GM23338 (cell line): ENCODE measurements around the gene MAP7D1. TPM values are rescaled to one million over a fixed set of nuclear protein-coding genes. Genes with fewer than 3 reads are reported as not detected.

ENCODE experiments used
- ATAC-seq: fragments of 200-7000 bp; cut with Tn5 transposase; 3 replicates; pipeline ENCODE4 v1.9.1; 2020
- DNase-seq: peaks from one replicate; pipeline ENCODE4 v3.0.0-alpha.2; 2015; ENCODE audit warnings: low spot score
- H2AFZ ChIP-seq: fragments of 200-600 bp; sonication (generic); 2 replicates; pipeline ENCODE4 v1.8.0; 2016; ENCODE audit warnings: antibody characterized with exemption, mild to moderate bottlenecking, moderate library complexity
- H3F3A ChIP-seq: fragments of 200-600 bp; sonication (generic); replicated peaks from 2 replicates; pipeline ENCODE4 v1.8.0; 2017; ENCODE audit warnings: antibody characterized with exemption, mixed run types, low read depth
- H3K27ac ChIP-seq: fragments of 200-600 bp; sonication (generic); 2 replicates; pipeline ENCODE4 v1.6.1; 2016; ENCODE audit warnings: low read depth
- H3K27me3 ChIP-seq: fragments of 200-600 bp; sonication (generic); 2 replicates; pipeline ENCODE4 v1.8.0; 2016; ENCODE audit warnings: mild to moderate bottlenecking, mixed run types, moderate library complexity; ENCODE audit not compliant: insufficient read depth
- H3K36me3 ChIP-seq: fragments of 200-600 bp; sonication (generic); 2 replicates; pipeline ENCODE4 v1.8.0; 2016; ENCODE audit warnings: mild to moderate bottlenecking; ENCODE audit not compliant: insufficient read depth
- H3K4me1 ChIP-seq: fragments of 200-600 bp; sonication (generic); 2 replicates; pipeline ENCODE4 v1.8.0; 2016; ENCODE audit warnings: mild to moderate bottlenecking, moderate library complexity; ENCODE audit not compliant: insufficient read depth
- H3K4me2 ChIP-seq: fragments of 200-600 bp; sonication (generic); 2 replicates; pipeline ENCODE4 v1.7.1; 2017; ENCODE audit warnings: mixed run types
- H3K4me3 ChIP-seq: fragments of 200-600 bp; sonication (generic); 2 replicates; pipeline ENCODE4 v1.6.1; 2016; ENCODE audit warnings: mixed run types
- H3K79me2 ChIP-seq: fragments of 200-600 bp; sonication (generic); replicated peaks from 2 replicates; pipeline ENCODE4 v1.8.0; 2017; ENCODE audit warnings: mild to moderate bottlenecking; ENCODE audit not compliant: insufficient read depth
- H3K9me2 ChIP-seq: fragments of 200-600 bp; sonication (generic); 2 replicates; pipeline ENCODE4 v1.8.0; 2017; ENCODE audit not compliant: insufficient read depth
- H4K20me1 ChIP-seq: fragments of 200-600 bp; sonication (generic); replicated peaks from 2 replicates; pipeline ENCODE4 v1.8.0; 2017; ENCODE audit warnings: mild to moderate bottlenecking; ENCODE audit not compliant: insufficient read depth
- H3K27ac Mint-ChIP-seq: 2 replicates; pipeline ENCODE4 v1.8.0; 2020; ENCODE audit warnings: inconsistent platforms, mild to moderate bottlenecking, moderate library complexity, mixed read lengths
- H3K27me3 Mint-ChIP-seq: 3 replicates; pipeline ENCODE4 v1.8.0; 2022; ENCODE audit warnings: low read depth, mild to moderate bottlenecking, moderate library complexity, mixed read lengths, inconsistent platforms; ENCODE audit not compliant: insufficient read depth, poor library complexity
- H3K36me3 Mint-ChIP-seq: 3 replicates; pipeline ENCODE4 v1.8.0; 2021; ENCODE audit warnings: low read depth, mild to moderate bottlenecking, inconsistent platforms, moderate library complexity, mixed read lengths
- H3K4me1 Mint-ChIP-seq: 3 replicates; pipeline ENCODE4 v1.8.0; 2020; ENCODE audit warnings: mild to moderate bottlenecking, inconsistent platforms, mixed read lengths
- H3K4me3 Mint-ChIP-seq: 3 replicates; pipeline ENCODE4 v1.8.0; 2021; ENCODE audit warnings: moderate library complexity, mild to moderate bottlenecking, inconsistent platforms, mixed read lengths
- H3K9me3 Mint-ChIP-seq: 3 replicates; pipeline ENCODE4 v1.8.0; 2020; ENCODE audit warnings: moderate library complexity, mild to moderate bottlenecking, inconsistent platforms, mixed read lengths
- CREB1 ChIP-seq: fragments of 250-450 bp; sonication (Bioruptor Pico); IDR thresholded peaks from 2 replicates; pipeline ENCODE4 v1.5.0; 2020; ENCODE audit warnings: low read depth, mild to moderate bottlenecking, moderate library complexity
- ETS1 ChIP-seq: IDR thresholded peaks from 2 replicates; pipeline ENCODE4 v1.6.1; 2016; ENCODE audit warnings: antibody characterized with exemption
- EZH2 ChIP-seq: fragments of 200-600 bp; sonication (generic); IDR thresholded peaks from one replicate; pipeline ENCODE4 v1.8.0; 2017; ENCODE audit warnings: antibody characterized with exemption, mild to moderate bottlenecking, low read depth; ENCODE audit not compliant: unreplicated experiment
- EZH2phosphoT487 ChIP-seq: fragments of 200-600 bp; sonication (generic); IDR thresholded peaks from one replicate; pipeline ENCODE4 v1.8.1; 2018; ENCODE audit warnings: antibody characterized with exemption; ENCODE audit not compliant: unreplicated experiment
- JUNB ChIP-seq: IDR thresholded peaks from one replicate; pipeline ENCODE4 v1.6.1; 2016; ENCODE audit warnings: antibody characterized with exemption; ENCODE audit not compliant: unreplicated experiment
- NANOG ChIP-seq: IDR thresholded peaks from 2 replicates; pipeline ENCODE4 v1.6.1; 2016; ENCODE audit warnings: antibody characterized with exemption, borderline replicate concordance
- POLR2AphosphoS5 ChIP-seq: IDR thresholded peaks from 2 replicates; pipeline ENCODE4 v1.6.1; 2016; ENCODE audit warnings: antibody characterized with exemption, low read depth
- REST ChIP-seq: IDR thresholded peaks from one replicate; pipeline ENCODE4 v1.6.1; 2018; ENCODE audit warnings: antibody characterized with exemption; ENCODE audit not compliant: unreplicated experiment
- STAT1 ChIP-seq: IDR thresholded peaks from one replicate; pipeline ENCODE4 v1.6.1; 2016; ENCODE audit warnings: antibody characterized with exemption; ENCODE audit not compliant: unreplicated experiment
- ZNF114 ChIP-seq: fragments of 250-450 bp; sonication (Bioruptor Pico); IDR thresholded peaks from 2 replicates; pipeline ENCODE4 v1.5.0; 2020; ENCODE audit warnings: mild to moderate bottlenecking, moderate library complexity
- ZNF331 ChIP-seq: fragments of 250-450 bp; sonication (Bioruptor Pico); IDR thresholded peaks from 2 replicates; pipeline ENCODE4 v1.5.0; 2020; ENCODE audit warnings: low read depth, mild to moderate bottlenecking, moderate library complexity
- polyA plus RNA-seq: library from polyadenylated mRNA; unstranded; fragments of >200 nt; fragmentation: Nextera tagmentation; extraction: Ambion mirVana; gene quantifications from 2 replicates; pipeline ENCODE4 v1.2.1, GENCODE V29; 2016
- total RNA-seq: library from RNA; depleted of rRNA; stranded (reverse); fragments of >200 nt; shearing (Covaris generic); gene quantifications from 2 replicates; pipeline ENCODE4 v1.2.3, GENCODE V29; 2014
- TF ChIP-seq, protein P1 (sequence below): fragments of 250-450 bp; sonication (Bioruptor Pico); IDR thresholded peaks from 2 replicates; pipeline ENCODE4 v1.5.0; 2020; ENCODE audit warnings: mild to moderate bottlenecking, moderate library complexity
- TF ChIP-seq, protein P2 (sequence below), 2 experiments: fragments of 200-600 bp in 1 of 2; sonication (generic) in 1 of 2; conservative IDR thresholded peaks; 2 replicates each; pipeline versions ENCODE4 v1.5.1 to v1.6.1; 2016 to 2017; ENCODE audit warnings: antibody characterized with exemption in 2 of 2, low read depth in 2 of 2, mild to moderate bottlenecking in 2 of 2, moderate library complexity in 1 of 2

Gene MAP7D1
- total and polyA plus RNA-seq, 2 experiments from 2014 or later: 13.8 to 59.8 TPM

- TF ChIP-seq ZNF331 (CRISPR knock-in tag) (no peak), JUNB (no peak), ETS1 (no peak), EZH2phosphoT487 (no peak), STAT1 (no peak), CREB1 (no peak)
Measured at GRCh38 chr1:36137226-36137625, 18.7 kb upstream of the MAP7D1 start (continued).

DNA sequence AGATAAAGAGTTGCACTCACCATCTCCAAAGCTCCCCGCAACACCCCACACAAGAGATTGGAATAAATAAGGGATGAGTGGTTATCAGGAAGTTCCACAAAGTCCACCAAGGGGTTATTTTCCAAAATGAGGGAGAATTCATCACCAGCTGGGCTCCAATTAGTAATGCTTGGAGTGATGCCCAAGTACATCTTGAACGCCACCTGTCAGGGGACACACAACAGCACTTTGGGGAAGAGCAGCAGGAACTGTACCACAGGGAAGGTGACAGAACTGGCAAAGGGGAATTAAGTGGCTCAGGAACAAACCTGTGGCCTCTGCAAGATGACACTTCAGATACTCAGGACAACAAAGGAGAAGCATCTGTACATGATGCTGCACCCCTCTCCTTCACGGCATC is 18.2 kb upstream of the MAP7D1 start:
- Histone ChIP-seq H3K4me3 (no peak overlapping the region), H4K20me1 (peaks cover 5% of the 10 kb centered on the region; the same call in 1 of the 2 replicates), H3K36me3 (no peaks in the 10 kb centered on the region), H2AFZ (no peak overlapping the region), H3K9me2 (no peaks in the 10 kb centered on the region), H3K79me2 (peaks cover 9% of the 10 kb centered on the region; the same call in 1 of the 2 replicates), H3K27ac (no peak overlapping the region), H3K4me1 (peaks cover 3% of the 10 kb centered on the region), H3K4me2 (no peak overlapping the region), H3K27me3 (no peaks in the 10 kb centered on the region), H3F3A (peaks cover 6% of the 10 kb centered on the region; the same call in 1 of the 2 replicates)
- no peak overlapping the region for H3K27ac Mint-ChIP-seq
- no peaks in the 10 kb centered on the region for H3K9me3 Mint-ChIP-seq
- no peak for ATAC-seq
- H3K36me3 Mint-ChIP-seq: peaks cover 3% of the 10 kb centered on the region; the same call in 1 of the 3 replicates
- peaks cover 13% of the 10 kb centered on the region; the same call in 2 of the 3 replicates for H3K4me1 Mint-ChIP-seq
- DNase-seq: no peak
- peaks cover 4% of the 10 kb centered on the region for H3K27me3 Mint-ChIP-seq
- no peak overlapping the region for H3K4me3 Mint-ChIP-seq
- TF ChIP-seq, protein P1, sequence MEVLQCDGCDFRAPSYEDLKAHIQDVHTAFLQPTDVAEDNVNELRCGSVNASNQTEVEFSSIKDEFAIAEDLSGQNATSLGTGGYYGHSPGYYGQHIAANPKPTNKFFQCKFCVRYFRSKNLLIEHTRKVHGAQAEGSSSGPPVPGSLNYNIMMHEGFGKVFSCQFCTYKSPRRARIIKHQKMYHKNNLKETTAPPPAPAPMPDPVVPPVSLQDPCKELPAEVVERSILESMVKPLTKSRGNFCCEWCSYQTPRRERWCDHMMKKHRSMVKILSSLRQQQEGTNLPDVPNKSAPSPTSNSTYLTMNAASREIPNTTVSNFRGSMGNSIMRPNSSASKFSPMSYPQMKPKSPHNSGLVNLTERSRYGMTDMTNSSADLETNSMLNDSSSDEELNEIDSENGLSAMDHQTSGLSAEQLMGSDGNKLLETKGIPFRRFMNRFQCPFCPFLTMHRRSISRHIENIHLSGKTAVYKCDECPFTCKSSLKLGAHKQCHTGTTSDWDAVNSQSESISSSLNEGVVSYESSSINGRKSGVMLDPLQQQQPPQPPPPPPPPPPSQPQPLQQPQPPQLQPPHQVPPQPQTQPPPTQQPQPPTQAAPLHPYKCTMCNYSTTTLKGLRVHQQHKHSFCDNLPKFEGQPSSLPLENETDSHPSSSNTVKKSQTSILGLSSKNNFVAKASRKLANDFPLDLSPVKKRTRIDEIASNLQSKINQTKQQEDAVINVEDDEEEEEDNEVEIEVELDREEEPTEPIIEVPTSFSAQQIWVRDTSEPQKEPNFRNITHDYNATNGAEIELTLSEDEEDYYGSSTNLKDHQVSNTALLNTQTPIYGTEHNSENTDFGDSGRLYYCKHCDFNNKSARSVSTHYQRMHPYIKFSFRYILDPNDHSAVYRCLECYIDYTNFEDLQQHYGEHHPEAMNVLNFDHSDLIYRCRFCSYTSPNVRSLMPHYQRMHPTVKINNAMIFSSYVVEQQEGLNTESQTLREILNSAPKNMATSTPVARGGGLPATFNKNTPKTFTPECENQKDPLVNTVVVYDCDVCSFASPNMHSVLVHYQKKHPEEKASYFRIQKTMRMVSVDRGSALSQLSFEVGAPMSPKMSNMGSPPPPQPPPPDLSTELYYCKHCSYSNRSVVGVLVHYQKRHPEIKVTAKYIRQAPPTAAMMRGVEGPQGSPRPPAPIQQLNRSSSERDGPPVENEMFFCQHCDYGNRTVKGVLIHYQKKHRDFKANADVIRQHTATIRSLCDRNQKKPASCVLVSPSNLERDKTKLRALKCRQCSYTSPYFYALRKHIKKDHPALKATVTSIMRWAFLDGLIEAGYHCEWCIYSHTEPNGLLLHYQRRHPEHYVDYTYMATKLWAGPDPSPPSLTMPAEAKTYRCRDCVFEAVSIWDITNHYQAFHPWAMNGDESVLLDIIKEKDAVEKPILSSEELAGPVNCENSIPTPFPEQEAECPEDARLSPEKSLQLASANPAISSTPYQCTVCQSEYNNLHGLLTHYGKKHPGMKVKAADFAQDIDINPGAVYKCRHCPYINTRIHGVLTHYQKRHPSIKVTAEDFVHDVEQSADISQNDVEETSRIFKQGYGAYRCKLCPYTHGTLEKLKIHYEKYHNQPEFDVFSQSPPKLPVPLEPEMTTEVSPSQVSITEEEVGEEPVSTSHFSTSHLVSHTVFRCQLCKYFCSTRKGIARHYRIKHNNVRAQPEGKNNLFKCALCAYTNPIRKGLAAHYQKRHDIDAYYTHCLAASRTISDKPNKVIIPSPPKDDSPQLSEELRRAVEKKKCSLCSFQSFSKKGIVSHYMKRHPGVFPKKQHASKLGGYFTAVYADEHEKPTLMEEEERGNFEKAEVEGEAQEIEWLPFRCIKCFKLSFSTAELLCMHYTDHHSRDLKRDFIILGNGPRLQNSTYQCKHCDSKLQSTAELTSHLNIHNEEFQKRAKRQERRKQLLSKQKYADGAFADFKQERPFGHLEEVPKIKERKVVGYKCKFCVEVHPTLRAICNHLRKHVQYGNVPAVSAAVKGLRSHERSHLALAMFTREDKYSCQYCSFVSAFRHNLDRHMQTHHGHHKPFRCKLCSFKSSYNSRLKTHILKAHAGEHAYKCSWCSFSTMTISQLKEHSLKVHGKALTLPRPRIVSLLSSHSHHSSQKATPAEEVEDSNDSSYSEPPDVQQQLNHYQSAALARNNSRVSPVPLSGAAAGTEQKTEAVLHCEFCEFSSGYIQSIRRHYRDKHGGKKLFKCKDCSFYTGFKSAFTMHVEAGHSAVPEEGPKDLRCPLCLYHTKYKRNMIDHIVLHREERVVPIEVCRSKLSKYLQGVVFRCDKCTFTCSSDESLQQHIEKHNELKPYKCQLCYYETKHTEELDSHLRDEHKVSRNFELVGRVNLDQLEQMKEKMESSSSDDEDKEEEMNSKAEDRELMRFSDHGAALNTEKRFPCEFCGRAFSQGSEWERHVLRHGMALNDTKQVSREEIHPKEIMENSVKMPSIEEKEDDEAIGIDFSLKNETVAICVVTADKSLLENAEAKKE (CRISPR knock-in tag): no peak
- TF ChIP-seq REST (no peak), NANOG (no peak), EZH2phosphoT487 (no peak), EZH2 (no peak), JUNB (no peak), POLR2AphosphoS5 (no peak), ZNF331 (CRISPR knock-in tag) (no peak), CREB1 (no peak), ZNF114 (CRISPR knock-in tag) (no peak)
- TF ChIP-seq, protein P2, sequence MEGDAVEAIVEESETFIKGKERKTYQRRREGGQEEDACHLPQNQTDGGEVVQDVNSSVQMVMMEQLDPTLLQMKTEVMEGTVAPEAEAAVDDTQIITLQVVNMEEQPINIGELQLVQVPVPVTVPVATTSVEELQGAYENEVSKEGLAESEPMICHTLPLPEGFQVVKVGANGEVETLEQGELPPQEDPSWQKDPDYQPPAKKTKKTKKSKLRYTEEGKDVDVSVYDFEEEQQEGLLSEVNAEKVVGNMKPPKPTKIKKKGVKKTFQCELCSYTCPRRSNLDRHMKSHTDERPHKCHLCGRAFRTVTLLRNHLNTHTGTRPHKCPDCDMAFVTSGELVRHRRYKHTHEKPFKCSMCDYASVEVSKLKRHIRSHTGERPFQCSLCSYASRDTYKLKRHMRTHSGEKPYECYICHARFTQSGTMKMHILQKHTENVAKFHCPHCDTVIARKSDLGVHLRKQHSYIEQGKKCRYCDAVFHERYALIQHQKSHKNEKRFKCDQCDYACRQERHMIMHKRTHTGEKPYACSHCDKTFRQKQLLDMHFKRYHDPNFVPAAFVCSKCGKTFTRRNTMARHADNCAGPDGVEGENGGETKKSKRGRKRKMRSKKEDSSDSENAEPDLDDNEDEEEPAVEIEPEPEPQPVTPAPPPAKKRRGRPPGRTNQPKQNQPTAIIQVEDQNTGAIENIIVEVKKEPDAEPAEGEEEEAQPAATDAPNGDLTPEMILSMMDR (conservative IDR thresholded peaks at IDR 0.05; ENCODE audit: low read depth in 2 of 2): no peak
